WTC11 (cell line): ENCODE measurements around the gene TMEM223. TPM values are rescaled to one million over a fixed set of nuclear protein-coding genes. Genes with fewer than 3 reads are reported as not detected.

Experiments
- CREB1 ChIP-seq: sonication (generic); formaldehyde crosslinking; IDR thresholded peaks from 2 replicates; pipeline ENCODE4 v1.8.0; 2023; ENCODE audit warnings: mild to moderate bottlenecking, missing genetic modification reagents
- CREM ChIP-seq: sonication (generic); formaldehyde crosslinking; IDR thresholded peaks from 2 replicates; pipeline ENCODE4 v1.8.1; 2022; ENCODE audit warnings: mild to moderate bottlenecking, missing genetic modification reagents, moderate library complexity
- EMX1 ChIP-seq: fragments of 250-450 bp; sonication (Bioruptor Pico); IDR thresholded peaks from 2 replicates; pipeline ENCODE4 v1.8.0; 2021; ENCODE audit warnings: mild to moderate bottlenecking
- KAT7 ChIP-seq: sonication (generic); formaldehyde crosslinking; IDR thresholded peaks from 2 replicates; pipeline ENCODE4 v1.8.1; 2023; ENCODE audit warnings: missing genetic modification reagents, mild to moderate bottlenecking, borderline replicate concordance
- MXD4 ChIP-seq: fragments of 250-450 bp; sonication (Bioruptor Pico); IDR thresholded peaks from 2 replicates; pipeline ENCODE4 v1.8.0; 2021; ENCODE audit warnings: mild to moderate bottlenecking, moderate library complexity, borderline replicate concordance
- MYBL2 ChIP-seq: sonication (generic); formaldehyde crosslinking; IDR thresholded peaks from 2 replicates; pipeline ENCODE4 v1.8.1; 2023; ENCODE audit warnings: mild to moderate bottlenecking, moderate library complexity, missing genetic modification reagents
- NFYB ChIP-seq: sonication (generic); formaldehyde crosslinking; conservative IDR thresholded peaks from 2 replicates; pipeline ENCODE4 v1.8.0; 2022; ENCODE audit warnings: low read depth, missing genetic modification reagents
- NR2C2 ChIP-seq: sonication (generic); formaldehyde crosslinking; IDR thresholded peaks from 2 replicates; pipeline ENCODE4 v1.8.0; 2022; ENCODE audit warnings: mild to moderate bottlenecking, missing genetic modification reagents
- PRRX2 ChIP-seq: fragments of 250-450 bp; sonication (Bioruptor Pico); IDR thresholded peaks from 2 replicates; pipeline ENCODE4 v1.8.0; 2021; ENCODE audit warnings: mild to moderate bottlenecking
- SOX15 ChIP-seq: fragments of 250-450 bp; sonication (Bioruptor Pico); IDR thresholded peaks from 2 replicates; pipeline ENCODE4 v1.9.0; 2021; ENCODE audit warnings: mild to moderate bottlenecking
- ZBTB21 ChIP-seq: sonication (generic); formaldehyde crosslinking; IDR thresholded peaks from 2 replicates; pipeline ENCODE4 v1.8.1; 2023; ENCODE audit warnings: mild to moderate bottlenecking, missing genetic modification reagents, borderline replicate concordance
- ZNF138 ChIP-seq: sonication (generic); formaldehyde crosslinking; conservative IDR thresholded peaks from 2 replicates; pipeline ENCODE4 v1.8.1; 2022; ENCODE audit warnings: mild to moderate bottlenecking, moderate library complexity, missing genetic modification reagents
- ZNF219 ChIP-seq: sonication (generic); formaldehyde crosslinking; IDR thresholded peaks from 2 replicates; pipeline ENCODE4 v1.8.0; 2023; ENCODE audit warnings: missing genetic modification reagents, mild to moderate bottlenecking, borderline replicate concordance
- ZNF232 ChIP-seq: sonication (generic); formaldehyde crosslinking; IDR thresholded peaks from 2 replicates; pipeline ENCODE4 v1.8.0; 2022; ENCODE audit warnings: mild to moderate bottlenecking, missing genetic modification reagents
- ZNF416 ChIP-seq: fragments of 250-450 bp; sonication (Bioruptor Pico); IDR thresholded peaks from 2 replicates; pipeline ENCODE4 v1.9.0; 2021; ENCODE audit warnings: mild to moderate bottlenecking, inconsistent platforms
- ZNF423 ChIP-seq: fragments of 250-450 bp; sonication (Bioruptor Pico); IDR thresholded peaks from 2 replicates; pipeline ENCODE4 v2.1.2; 2022; ENCODE audit warnings: mild to moderate bottlenecking, moderate library complexity
- total RNA-seq: library from RNA; stranded (reverse); gene quantifications from 3 replicates; pipeline ENCODE4 v1.2.3, GENCODE V29; 2021
- TF ChIP-seq, protein P1 (sequence below): fragments of 250-450 bp; sonication (Bioruptor Pico); IDR thresholded peaks from 2 replicates; pipeline ENCODE4 v1.9.0; 2021; ENCODE audit warnings: mild to moderate bottlenecking, borderline replicate concordance
- TF ChIP-seq, protein P2 (sequence below): fragments of 250-450 bp; sonication (Bioruptor Pico); IDR thresholded peaks from 2 replicates; pipeline ENCODE4 v2.1.2; 2022; ENCODE audit warnings: mild to moderate bottlenecking, moderate library complexity
- TF ChIP-seq, protein P3 (sequence below): sonication (generic); formaldehyde crosslinking; IDR thresholded peaks from 2 replicates; pipeline ENCODE4 v1.8.1; 2023; ENCODE audit warnings: mild to moderate bottlenecking, missing genetic modification reagents, moderate library complexity
- TF ChIP-seq, protein P4 (sequence below): sonication (generic); formaldehyde crosslinking; IDR thresholded peaks from 2 replicates; pipeline ENCODE4 v1.8.0; 2022; ENCODE audit warnings: mild to moderate bottlenecking, missing genetic modification reagents

The TMEM223 gene
- total RNA-seq, 1 experiment from 2014 or later = 26.4 TPM

DNA sequence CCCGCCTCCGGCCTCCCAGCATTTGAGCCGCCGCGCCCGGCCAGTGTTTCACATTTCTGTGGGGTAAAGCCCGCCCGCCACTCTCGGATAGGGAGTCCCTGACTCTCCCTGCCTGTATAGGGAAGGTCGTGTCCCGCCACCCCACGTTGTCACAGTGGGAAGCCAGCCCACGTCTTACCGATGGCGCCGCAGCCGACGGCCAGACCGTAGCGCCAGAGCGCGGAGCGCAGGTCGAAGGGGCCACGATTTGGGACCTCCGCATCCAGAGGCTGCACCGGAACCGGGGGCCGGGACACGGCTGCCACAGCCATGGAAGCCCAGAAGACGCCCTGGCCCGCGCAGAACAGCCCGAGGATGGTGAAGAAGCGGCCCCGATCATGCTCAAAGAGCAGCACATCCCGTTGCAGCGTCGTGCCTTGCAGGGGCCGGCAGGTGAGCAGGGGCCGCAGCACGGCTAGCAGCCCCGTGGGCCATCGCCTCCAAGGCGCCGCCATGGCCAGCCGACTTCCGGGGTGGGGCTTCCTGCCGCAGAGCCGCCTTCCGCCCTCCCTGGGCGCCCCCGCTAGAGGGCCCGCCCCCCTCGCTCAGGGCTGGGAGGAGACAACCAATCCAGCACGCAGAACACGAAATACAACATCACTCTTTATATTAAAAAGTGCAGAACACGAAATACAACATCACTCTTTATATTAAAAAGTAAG, at the start of gene TMEM223 (continued):
- TF ChIP-seq, protein P1, sequence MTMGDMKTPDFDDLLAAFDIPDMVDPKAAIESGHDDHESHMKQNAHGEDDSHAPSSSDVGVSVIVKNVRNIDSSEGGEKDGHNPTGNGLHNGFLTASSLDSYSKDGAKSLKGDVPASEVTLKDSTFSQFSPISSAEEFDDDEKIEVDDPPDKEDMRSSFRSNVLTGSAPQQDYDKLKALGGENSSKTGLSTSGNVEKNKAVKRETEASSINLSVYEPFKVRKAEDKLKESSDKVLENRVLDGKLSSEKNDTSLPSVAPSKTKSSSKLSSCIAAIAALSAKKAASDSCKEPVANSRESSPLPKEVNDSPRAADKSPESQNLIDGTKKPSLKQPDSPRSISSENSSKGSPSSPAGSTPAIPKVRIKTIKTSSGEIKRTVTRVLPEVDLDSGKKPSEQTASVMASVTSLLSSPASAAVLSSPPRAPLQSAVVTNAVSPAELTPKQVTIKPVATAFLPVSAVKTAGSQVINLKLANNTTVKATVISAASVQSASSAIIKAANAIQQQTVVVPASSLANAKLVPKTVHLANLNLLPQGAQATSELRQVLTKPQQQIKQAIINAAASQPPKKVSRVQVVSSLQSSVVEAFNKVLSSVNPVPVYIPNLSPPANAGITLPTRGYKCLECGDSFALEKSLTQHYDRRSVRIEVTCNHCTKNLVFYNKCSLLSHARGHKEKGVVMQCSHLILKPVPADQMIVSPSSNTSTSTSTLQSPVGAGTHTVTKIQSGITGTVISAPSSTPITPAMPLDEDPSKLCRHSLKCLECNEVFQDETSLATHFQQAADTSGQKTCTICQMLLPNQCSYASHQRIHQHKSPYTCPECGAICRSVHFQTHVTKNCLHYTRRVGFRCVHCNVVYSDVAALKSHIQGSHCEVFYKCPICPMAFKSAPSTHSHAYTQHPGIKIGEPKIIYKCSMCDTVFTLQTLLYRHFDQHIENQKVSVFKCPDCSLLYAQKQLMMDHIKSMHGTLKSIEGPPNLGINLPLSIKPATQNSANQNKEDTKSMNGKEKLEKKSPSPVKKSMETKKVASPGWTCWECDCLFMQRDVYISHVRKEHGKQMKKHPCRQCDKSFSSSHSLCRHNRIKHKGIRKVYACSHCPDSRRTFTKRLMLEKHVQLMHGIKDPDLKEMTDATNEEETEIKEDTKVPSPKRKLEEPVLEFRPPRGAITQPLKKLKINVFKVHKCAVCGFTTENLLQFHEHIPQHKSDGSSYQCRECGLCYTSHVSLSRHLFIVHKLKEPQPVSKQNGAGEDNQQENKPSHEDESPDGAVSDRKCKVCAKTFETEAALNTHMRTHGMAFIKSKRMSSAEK (CRISPR knock-in tag) = no peak
- TF ChIP-seq EMX1 (CRISPR knock-in tag) = peak; percentile 81
- no peak for TF ChIP-seq SOX15 (CRISPR knock-in tag)
- TF ChIP-seq, protein P2, sequence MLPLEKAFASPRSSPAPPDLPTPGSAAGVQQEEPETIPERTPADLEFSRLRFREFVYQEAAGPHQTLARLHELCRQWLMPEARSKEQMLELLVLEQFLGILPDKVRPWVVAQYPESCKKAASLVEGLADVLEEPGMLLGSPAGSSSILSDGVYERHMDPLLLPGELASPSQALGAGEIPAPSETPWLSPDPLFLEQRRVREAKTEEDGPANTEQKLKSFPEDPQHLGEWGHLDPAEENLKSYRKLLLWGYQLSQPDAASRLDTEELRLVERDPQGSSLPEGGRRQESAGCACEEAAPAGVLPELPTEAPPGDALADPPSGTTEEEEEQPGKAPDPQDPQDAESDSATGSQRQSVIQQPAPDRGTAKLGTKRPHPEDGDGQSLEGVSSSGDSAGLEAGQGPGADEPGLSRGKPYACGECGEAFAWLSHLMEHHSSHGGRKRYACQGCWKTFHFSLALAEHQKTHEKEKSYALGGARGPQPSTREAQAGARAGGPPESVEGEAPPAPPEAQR = no peak
- TF ChIP-seq NR2C2 (CRISPR knock-in tag) = no peak; the same call in 1 of the 2 replicates
- no peak for TF ChIP-seq ZNF232
- TF ChIP-seq, protein P3, sequence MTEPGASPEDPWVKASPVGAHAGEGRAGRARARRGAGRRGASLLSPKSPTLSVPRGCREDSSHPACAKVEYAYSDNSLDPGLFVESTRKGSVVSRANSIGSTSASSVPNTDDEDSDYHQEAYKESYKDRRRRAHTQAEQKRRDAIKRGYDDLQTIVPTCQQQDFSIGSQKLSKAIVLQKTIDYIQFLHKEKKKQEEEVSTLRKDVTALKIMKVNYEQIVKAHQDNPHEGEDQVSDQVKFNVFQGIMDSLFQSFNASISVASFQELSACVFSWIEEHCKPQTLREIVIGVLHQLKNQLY (CRISPR knock-in tag) = 0 out of 2 replicates have a peak, but pooled peaks have one; percentile 23
- peak; percentile 21; the same call in 1 of the 2 replicates for TF ChIP-seq NFYB (CRISPR knock-in tag)
- no peak for TF ChIP-seq ZNF423 (CRISPR knock-in tag)
- TF ChIP-seq ZBTB21 (CRISPR knock-in tag) = no peak
- no peak; the same call in 1 of the 2 replicates for TF ChIP-seq MYBL2
- no peak for TF ChIP-seq MXD4 (CRISPR knock-in tag)
- TF ChIP-seq ZNF138 (CRISPR knock-in tag) = no peak
- TF ChIP-seq, protein P4, sequence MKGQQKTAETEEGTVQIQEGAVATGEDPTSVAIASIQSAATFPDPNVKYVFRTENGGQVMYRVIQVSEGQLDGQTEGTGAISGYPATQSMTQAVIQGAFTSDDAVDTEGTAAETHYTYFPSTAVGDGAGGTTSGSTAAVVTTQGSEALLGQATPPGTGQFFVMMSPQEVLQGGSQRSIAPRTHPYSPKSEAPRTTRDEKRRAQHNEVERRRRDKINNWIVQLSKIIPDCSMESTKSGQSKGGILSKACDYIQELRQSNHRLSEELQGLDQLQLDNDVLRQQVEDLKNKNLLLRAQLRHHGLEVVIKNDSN (CRISPR knock-in tag) = peak; percentile 56; the same call in 1 of the 2 replicates
- no peak; the same call in 1 of the 2 replicates for TF ChIP-seq CREB1 (CRISPR knock-in tag)
- TF ChIP-seq ZNF416 (CRISPR knock-in tag) = no peak
- no peak for TF ChIP-seq ZNF219 (CRISPR knock-in tag)
- 0 out of 2 replicates have a peak, but pooled peaks have one; percentile 76 for TF ChIP-seq KAT7 (CRISPR knock-in tag)
- TF ChIP-seq CREM (CRISPR knock-in tag) = no peak
- peak; percentile 62 for TF ChIP-seq PRRX2 (CRISPR knock-in tag)
